GM12878 (cell line): ENCODE results near the gene EYS. TPM values are rescaled to one million over a fixed set of nuclear protein-coding genes. Genes with fewer than 3 reads are reported as not detected.

ENCODE experiments used
- ATAC-seq: fragments of 200-7000 bp; cut with Tn5 transposase; 3 replicates; pipeline ENCODE4 v1.9.1; 2020; ENCODE audit warnings: mild to moderate bottlenecking, moderate library complexity
- BruUV-seq: library from RNA; stranded (reverse); fragments of 400-500 nt; replicated peaks from 2 replicates; lab custom pipeline; 2021; lab: Mats Ljungman, UMichigan
- CTCF ChIA-PET: fragments of 300-600 bp; sonication (Branson Sonifier 250); formaldehyde crosslinking; extraction: SDS; loops from one replicate; lab custom pipeline; 2021; ENCODE audit warnings: inconsistent platforms; lab: Yijun Ruan, JAX
- POLR2A ChIA-PET: fragments of 350-600 bp; formaldehyde crosslinking; extraction: SDS; loops from one replicate; lab custom pipeline; 2021; ENCODE audit warnings: inconsistent platforms; lab: Charles Lee
- RAD21 ChIA-PET: fragments of 300-600 bp; sonication (Branson Sonifier 250); formaldehyde crosslinking; loops from one replicate; lab custom pipeline; 2023; ENCODE audit warnings: antibody characterized with exemption; ENCODE audit not compliant: unreplicated experiment; lab: Charles Lee
- SMC1A ChIA-PET: fragments of 300-600 bp; sonication (Branson Sonifier 250); formaldehyde crosslinking; loops from one replicate; lab custom pipeline; 2023; ENCODE audit not compliant: unreplicated experiment, uncharacterized antibody; lab: Charles Lee
- DNase-seq: peaks from one replicate; pipeline ENCODE4 v3.0.0-alpha.2; 2011; ENCODE audit warnings: low read depth, low spot score
- FAIRE-seq: peaks from 3 replicates; lab custom pipeline; 2011; peaks lifted over from hg19 to GRCh38; lab: Jason Lieb, UNC
- H2AFZ ChIP-seq: 2 replicates; pipeline ENCODE4 v1.6.0; 2011; ENCODE audit warnings: low read depth, low read length, control low read depth; ENCODE audit not compliant: control insufficient read depth
- H3K27ac ChIP-seq: 2 replicates; pipeline ENCODE4 v1.5.1; 2011; ENCODE audit warnings: control low read depth; ENCODE audit not compliant: control insufficient read depth, insufficient read depth
- H3K27me3 ChIP-seq, 2 experiments: replicated peaks in 1 of 2; 2 replicates each; pipeline versions ENCODE4 v1.6.0 to v1.6.1; 2011; ENCODE audit warnings: low read length in 1 of 2; ENCODE audit not compliant: control insufficient read depth in 2 of 2, insufficient read depth in 2 of 2
- H3K36me3 ChIP-seq, 2 experiments: 2 replicates each; pipeline ENCODE4 v1.5.1; 2011; ENCODE audit warnings: low read length in 1 of 2; ENCODE audit not compliant: control insufficient read depth in 2 of 2, insufficient read depth in 2 of 2
- H3K4me1 ChIP-seq: 2 replicates; pipeline ENCODE4 v1.6.1; 2011; ENCODE audit warnings: mild to moderate bottlenecking, low read length, moderate library complexity, mixed read lengths; ENCODE audit not compliant: control insufficient read depth, insufficient read depth
- H3K4me2 ChIP-seq: 2 replicates; pipeline ENCODE4 v1.6.0; 2011; ENCODE audit warnings: control low read depth; ENCODE audit not compliant: control insufficient read depth, insufficient read depth
- H3K4me3 ChIP-seq: fragments of 200-600 bp; sonication (generic); 2 replicates; pipeline ENCODE4 v1.5.1; 2016
- H3K79me2 ChIP-seq: 2 replicates; pipeline ENCODE4 v1.6.0; 2011; ENCODE audit warnings: low read length; ENCODE audit not compliant: control insufficient read depth, insufficient read depth
- H3K9ac ChIP-seq: 2 replicates; pipeline ENCODE4 v1.8.0; 2011; ENCODE audit warnings: low read length, control low read depth, mixed read lengths; ENCODE audit not compliant: control insufficient read depth, insufficient read depth
- H3K9me3 ChIP-seq: replicated peaks from 3 replicates; pipeline ENCODE4 v1.5.1; 2011; ENCODE audit warnings: mild to moderate bottlenecking, low read length; ENCODE audit not compliant: control insufficient read depth, insufficient read depth
- H4K20me1 ChIP-seq: 2 replicates; pipeline ENCODE4 v1.6.0; 2011; ENCODE audit not compliant: control insufficient read depth, insufficient read depth
- BCL11A ChIP-seq: IDR thresholded peaks from 2 replicates; pipeline ENCODE4 v1.6.1; 2011; ENCODE audit warnings: low read depth, low read length
- CBX3 ChIP-seq: fragments of 200-600 bp; sonication (generic); IDR thresholded peaks from 2 replicates; pipeline ENCODE4 v1.6.1; 2016; ENCODE audit warnings: low read depth, borderline replicate concordance
- MLLT1 ChIP-seq: fragments of 450-650 bp; IDR thresholded peaks from 2 replicates; pipeline ENCODE4 v1.6.1; 2016; ENCODE audit warnings: mild to moderate bottlenecking
- NKRF ChIP-seq: fragments of 450-650 bp; conservative IDR thresholded peaks from 2 replicates; pipeline ENCODE4 v1.6.1; 2017; ENCODE audit warnings: mild to moderate bottlenecking, moderate library complexity
- PKNOX1 ChIP-seq: fragments of 450-650 bp; IDR thresholded peaks from 2 replicates; pipeline ENCODE4 v1.6.1; 2016; ENCODE audit warnings: mild to moderate bottlenecking
- SMAD1 ChIP-seq: fragments of 450-650 bp; IDR thresholded peaks from 2 replicates; pipeline ENCODE4 v1.6.1; 2018; ENCODE audit warnings: mild to moderate bottlenecking, low read depth; ENCODE audit not compliant: partially characterized antibody
- SMC3 ChIP-seq: IDR thresholded peaks from 2 replicates; pipeline ENCODE4 v1.6.1; 2011; ENCODE audit warnings: low read length, improper control_type of control experiment, borderline replicate concordance
- SPI1 ChIP-seq: IDR thresholded peaks from 2 replicates; pipeline ENCODE4 v1.6.1; 2011; ENCODE audit warnings: low read depth, mild to moderate bottlenecking, low read length, moderate library complexity, borderline replicate concordance; ENCODE audit not compliant: insufficient read depth
- TAF1 ChIP-seq: IDR thresholded peaks from 2 replicates; pipeline ENCODE4 v1.6.1; 2011; ENCODE audit warnings: mild to moderate bottlenecking, low read depth, low read length, borderline replicate concordance
- WRNIP1 ChIP-seq: IDR thresholded peaks from 2 replicates; pipeline ENCODE4 v1.6.1; 2011; ENCODE audit warnings: low read depth, low read length, improper control_type of control experiment, borderline replicate concordance
- ZNF384 ChIP-seq: IDR thresholded peaks from 2 replicates; pipeline ENCODE4 v1.6.1; 2012; ENCODE audit warnings: low read depth, mild to moderate bottlenecking, low read length, improper control_type of control experiment, borderline replicate concordance
- WGBS: methylation state at CpG from one replicate; pipeline ENCODE4 v1.1.6; 2016; ENCODE audit warnings: low lambda C conversion rate; ENCODE audit not compliant: insufficient replicate concordance, insufficient coverage; ENCODE audit errors: missing lambda C conversion rate; 5-methylcytosine and 5-hydroxymethylcytosine counted together
- in situ Hi-C: fragments of 300-500 bp; cut with MboI; formaldehyde crosslinking; loops from 9 replicates; pipeline ENCODE4 v1.14.3; 2018; ENCODE audit warnings: mixed read lengths
- intact Hi-C: fragments of 100-400 bp; cut with micrococcal nuclease; formaldehyde crosslinking; loops from one replicate; pipeline ENCODE4 v1.14.2; 2022; ENCODE audit not compliant: unreplicated experiment
- polyA plus RNA-seq, 11 experiments: library from polyadenylated mRNA; depleted of rRNA in 4 of 11; unstranded in 6 of 11; stranded (reverse) in 5 of 11; fragments of >200 nt; fragmentation: Nextera tagmentation in 4 of 11; fragmentation: Illumina TruSeq in 1 of 11; extraction: Ambion mirVana in 4 of 11; extraction: Trizol in 1 of 11; gene quantifications; 1 replicate in 1 of 11; 2 replicates in 10 of 11; pipeline versions ENCODE4 v1.2.1 to v1.2.3, GENCODE V29; 2011 to 2016; ENCODE audit warnings: inconsistent platforms in 2 of 11, missing spikeins in 2 of 11, low read depth in 1 of 11
- total RNA-seq, 4 experiments: library from RNA; depleted of rRNA in 3 of 4; stranded (reverse); fragments of >200 nt in 3 of 4; fragmentation: Illumina TruSeq in 1 of 4; extraction: Trizol in 1 of 4; gene quantifications; 2 replicates each; pipeline versions ENCODE4 v1.2.1 to v1.2.3, GENCODE V29; 2013 to 2021
- TF ChIP-seq, protein P1 (sequence below): fragments of 450-650 bp; IDR thresholded peaks from 2 replicates; pipeline ENCODE4 v1.6.1; 2017; ENCODE audit warnings: antibody characterized with exemption, mild to moderate bottlenecking, moderate library complexity
- TF ChIP-seq, protein P2 (sequence below): fragments of 450-650 bp; formaldehyde crosslinking; IDR thresholded peaks from 2 replicates; pipeline ENCODE4 v1.4.0; 2020; ENCODE audit warnings: mild to moderate bottlenecking, moderate library complexity

Gene EYS
- total and polyA plus RNA-seq, 10 of the 15 experiments (the other 5 are each of a cell fraction or from before 2014, with no cell fraction given): under 0.01 to 0.14 (median 0.02) TPM; not detected in 1

GRCh38 chr6:64850121-64850520 is 856.9 kb downstream of the EYS start:
- RAD21 ChIA-PET: no interaction called here
- H3K9me3 ChIP-seq: no peaks in the 10 kb centered on the region
- DNase-seq (no peak), FAIRE-seq (no peak), ATAC-seq (no peak)
- BruUV-seq: no TSS peak
- WGBS: 8% methylated on average over 1 of the region's 1 CpG
- H2AFZ ChIP-seq: no peak overlapping the region
- CTCF ChIA-PET: no interaction called here
- H3K27me3 ChIP-seq: no peaks in the 10 kb centered on the region
- SMC1A ChIA-PET: no interaction called here
- H3K4me2 ChIP-seq: no peak overlapping the region
- POLR2A ChIA-PET: no interaction called here
- H3K9ac ChIP-seq: no peak overlapping the region
- intact Hi-C loops: no loop called here
- H4K20me1 ChIP-seq: no peaks in the 10 kb centered on the region
- no peaks in the 10 kb centered on the region for H3K79me2 ChIP-seq
- H3K4me1 ChIP-seq: no peaks in the 10 kb centered on the region
- no peaks in the 10 kb centered on the region for H3K36me3 ChIP-seq
- no peak overlapping the region for H3K27ac ChIP-seq
- in situ Hi-C loops: no loop called here
- H3K4me3 ChIP-seq: no peak overlapping the region
- TF ChIP-seq, protein P1, sequence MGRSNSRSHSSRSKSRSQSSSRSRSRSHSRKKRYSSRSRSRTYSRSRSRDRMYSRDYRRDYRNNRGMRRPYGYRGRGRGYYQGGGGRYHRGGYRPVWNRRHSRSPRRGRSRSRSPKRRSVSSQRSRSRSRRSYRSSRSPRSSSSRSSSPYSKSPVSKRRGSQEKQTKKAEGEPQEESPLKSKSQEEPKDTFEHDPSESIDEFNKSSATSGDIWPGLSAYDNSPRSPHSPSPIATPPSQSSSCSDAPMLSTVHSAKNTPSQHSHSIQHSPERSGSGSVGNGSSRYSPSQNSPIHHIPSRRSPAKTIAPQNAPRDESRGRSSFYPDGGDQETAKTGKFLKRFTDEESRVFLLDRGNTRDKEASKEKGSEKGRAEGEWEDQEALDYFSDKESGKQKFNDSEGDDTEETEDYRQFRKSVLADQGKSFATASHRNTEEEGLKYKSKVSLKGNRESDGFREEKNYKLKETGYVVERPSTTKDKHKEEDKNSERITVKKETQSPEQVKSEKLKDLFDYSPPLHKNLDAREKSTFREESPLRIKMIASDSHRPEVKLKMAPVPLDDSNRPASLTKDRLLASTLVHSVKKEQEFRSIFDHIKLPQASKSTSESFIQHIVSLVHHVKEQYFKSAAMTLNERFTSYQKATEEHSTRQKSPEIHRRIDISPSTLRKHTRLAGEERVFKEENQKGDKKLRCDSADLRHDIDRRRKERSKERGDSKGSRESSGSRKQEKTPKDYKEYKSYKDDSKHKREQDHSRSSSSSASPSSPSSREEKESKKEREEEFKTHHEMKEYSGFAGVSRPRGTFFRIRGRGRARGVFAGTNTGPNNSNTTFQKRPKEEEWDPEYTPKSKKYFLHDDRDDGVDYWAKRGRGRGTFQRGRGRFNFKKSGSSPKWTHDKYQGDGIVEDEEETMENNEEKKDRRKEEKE: no peak
- TF ChIP-seq TAF1 (no peak), CBX3 (no peak), ZNF384 (no peak), MLLT1 (no peak), PKNOX1 (no peak), NKRF (no peak), SPI1 (no peak), SMAD1 (no peak), BCL11A (no peak), WRNIP1 (no peak), SMC3 (no peak)
- TF ChIP-seq, protein P2, sequence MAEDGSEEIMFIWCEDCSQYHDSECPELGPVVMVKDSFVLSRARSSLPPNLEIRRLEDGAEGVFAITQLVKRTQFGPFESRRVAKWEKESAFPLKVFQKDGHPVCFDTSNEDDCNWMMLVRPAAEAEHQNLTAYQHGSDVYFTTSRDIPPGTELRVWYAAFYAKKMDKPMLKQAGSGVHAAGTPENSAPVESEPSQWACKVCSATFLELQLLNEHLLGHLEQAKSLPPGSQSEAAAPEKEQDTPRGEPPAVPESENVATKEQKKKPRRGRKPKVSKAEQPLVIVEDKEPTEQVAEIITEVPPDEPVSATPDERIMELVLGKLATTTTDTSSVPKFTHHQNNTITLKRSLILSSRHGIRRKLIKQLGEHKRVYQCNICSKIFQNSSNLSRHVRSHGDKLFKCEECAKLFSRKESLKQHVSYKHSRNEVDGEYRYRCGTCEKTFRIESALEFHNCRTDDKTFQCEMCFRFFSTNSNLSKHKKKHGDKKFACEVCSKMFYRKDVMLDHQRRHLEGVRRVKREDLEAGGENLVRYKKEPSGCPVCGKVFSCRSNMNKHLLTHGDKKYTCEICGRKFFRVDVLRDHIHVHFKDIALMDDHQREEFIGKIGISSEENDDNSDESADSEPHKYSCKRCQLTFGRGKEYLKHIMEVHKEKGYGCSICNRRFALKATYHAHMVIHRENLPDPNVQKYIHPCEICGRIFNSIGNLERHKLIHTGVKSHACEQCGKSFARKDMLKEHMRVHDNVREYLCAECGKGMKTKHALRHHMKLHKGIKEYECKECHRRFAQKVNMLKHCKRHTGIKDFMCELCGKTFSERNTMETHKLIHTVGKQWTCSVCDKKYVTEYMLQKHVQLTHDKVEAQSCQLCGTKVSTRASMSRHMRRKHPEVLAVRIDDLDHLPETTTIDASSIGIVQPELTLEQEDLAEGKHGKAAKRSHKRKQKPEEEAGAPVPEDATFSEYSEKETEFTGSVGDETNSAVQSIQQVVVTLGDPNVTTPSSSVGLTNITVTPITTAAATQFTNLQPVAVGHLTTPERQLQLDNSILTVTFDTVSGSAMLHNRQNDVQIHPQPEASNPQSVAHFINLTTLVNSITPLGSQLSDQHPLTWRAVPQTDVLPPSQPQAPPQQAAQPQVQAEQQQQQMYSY (CRISPR knock-in tag): no peak
